Fibroblast of lung (primary cell): ENCODE results near the gene SHLD2. TPM values are rescaled to one million over a fixed set of nuclear protein-coding genes. Genes with fewer than 3 reads are reported as not detected.
"Not testable (repeated sequence)": the region's sequence is repeated elsewhere in the genome, so short reads cannot be mapped to it uniquely, and the experiment has no call there.

Source experiments
- DNase-seq, 2 donors: peaks; one replicate each; pipeline versions ENCODE4 v3.0.0 to v3.0.0-alpha.2; 2010; ENCODE audit warnings: low read depth in 2 of 2
- H2AFZ ChIP-seq: 2 replicates; pipeline ENCODE4 v1.5.1; 2012; ENCODE audit warnings: low read length, control low read depth, inconsistent platforms
- H3K27ac ChIP-seq: 2 replicates; pipeline ENCODE4 v1.5.1; 2011; ENCODE audit warnings: low read length, control low read depth; ENCODE audit not compliant: insufficient read depth
- H3K27me3 ChIP-seq: 2 replicates; pipeline ENCODE4 v1.5.1; 2011; ENCODE audit warnings: mild to moderate bottlenecking, low read length; ENCODE audit not compliant: control insufficient read depth, insufficient read depth
- H3K36me3 ChIP-seq: 2 replicates; pipeline ENCODE4 v1.5.1; 2011; ENCODE audit warnings: low read length; ENCODE audit not compliant: control insufficient read depth, insufficient read depth
- H3K4me1 ChIP-seq: 2 replicates; pipeline ENCODE4 v1.5.1; 2011; ENCODE audit warnings: low read length; ENCODE audit not compliant: control insufficient read depth, insufficient read depth; ENCODE audit errors: extremely low read depth
- H3K4me2 ChIP-seq: 2 replicates; pipeline ENCODE4 v1.5.1; 2011; ENCODE audit warnings: low read length, control low read depth; ENCODE audit not compliant: insufficient read depth; ENCODE audit errors: extremely low read depth
- H3K4me3 ChIP-seq, 4 experiments: fragments of 200-600 bp in 1 of 4; sonication (generic) in 1 of 4; replicated peaks in 1 of 4; 2 replicates each; pipeline ENCODE4 v1.5.1; 2011 to 2016; ENCODE audit warnings: low read length in 4 of 4, low read depth in 3 of 4, mild to moderate bottlenecking in 3 of 4, control low read depth in 2 of 4, inconsistent platforms in 1 of 4, mixed read lengths in 1 of 4; ENCODE audit not compliant: insufficient read depth in 1 of 4; ENCODE audit errors: control extremely low read depth in 1 of 4
- H3K79me2 ChIP-seq: 2 replicates; pipeline ENCODE4 v1.5.1; 2012; ENCODE audit warnings: mild to moderate bottlenecking, low read length, inconsistent platforms; ENCODE audit not compliant: control insufficient read depth, insufficient read depth
- H3K9ac ChIP-seq: 2 replicates; pipeline ENCODE4 v1.5.1; 2011; ENCODE audit warnings: mild to moderate bottlenecking, low read length, control low read depth; ENCODE audit not compliant: insufficient read depth
- H3K9me3 ChIP-seq: 2 replicates; pipeline ENCODE4 v1.5.1; 2012; ENCODE audit warnings: low read depth, low read length; ENCODE audit not compliant: control insufficient read depth, insufficient read depth
- H4K20me1 ChIP-seq: 2 replicates; pipeline ENCODE4 v1.5.1; 2011; ENCODE audit warnings: low read length; ENCODE audit not compliant: control insufficient read depth, insufficient read depth; ENCODE audit errors: extremely low read depth
- polyA plus RNA-seq, 2 donors: library from polyadenylated mRNA; depleted of rRNA in 1 of 2; stranded (reverse) in 1 of 2; unstranded in 1 of 2; fragments of >200 nt; gene quantifications; 2 replicates each; pipeline ENCODE4 v1.2.1, GENCODE V29; 2011 to 2012; ENCODE audit warnings: missing spikeins in 1 of 2
- total RNA-seq: library from RNA; depleted of rRNA; stranded (reverse); fragments of >200 nt; gene quantifications from 2 replicates; pipeline ENCODE4 v1.2.1, GENCODE V29; 2014
- TF ChIP-seq, protein P1 (sequence below), 2 donors: IDR thresholded peaks in 1 of 2; conservative IDR thresholded peaks in 1 of 2; 1 replicate in 1 of 2; 2 replicates in 1 of 2; pipeline ENCODE4 v1.5.1; 2011 to 2012; ENCODE audit warnings: low read length in 2 of 2, control low read depth in 1 of 2, inconsistent platforms in 1 of 2, low read depth in 1 of 2, mild to moderate bottlenecking in 1 of 2

SHLD2 gene
- total and polyA plus RNA-seq, 2 donors (not counting 1 experiment from before 2014, with no cell fraction given): 21.6 to 26.3 TPM

DNA sequence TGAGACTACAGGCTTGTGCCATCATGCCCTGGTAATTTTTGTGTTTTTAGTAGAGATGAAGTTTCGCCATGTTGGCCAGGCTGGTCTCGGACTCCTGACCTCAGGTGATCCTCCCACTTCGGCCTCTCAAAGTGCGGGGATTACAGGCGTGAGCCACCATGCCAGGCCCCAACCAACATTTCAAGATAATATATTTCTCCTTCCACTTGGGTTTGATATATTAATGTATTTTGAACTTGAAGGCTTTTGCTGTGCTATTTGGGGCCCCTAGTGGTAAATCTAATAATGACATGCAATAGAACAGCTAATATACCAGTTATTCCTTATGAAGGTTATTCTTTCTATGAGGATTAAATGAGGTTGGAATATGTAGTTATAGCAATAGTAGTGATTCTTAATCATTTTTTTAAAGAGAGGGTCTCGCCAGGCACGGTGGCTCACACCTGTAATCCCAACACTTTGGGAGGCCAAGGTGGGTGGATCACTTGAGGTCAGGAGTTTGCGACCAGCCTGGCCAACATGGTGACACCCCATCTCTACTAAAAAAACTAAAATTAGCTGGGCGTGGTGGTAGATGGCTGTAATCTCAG is 54.1 kb downstream of the SHLD2 start:
- H2AFZ ChIP-seq, DNase-seq, H3K27me3 ChIP-seq, H4K20me1 ChIP-seq, H3K9me3 ChIP-seq, H3K4me2 ChIP-seq, H3K79me2 ChIP-seq, H3K4me1 ChIP-seq, H3K9ac ChIP-seq, H3K27ac ChIP-seq, H3K4me3 ChIP-seq, H3K36me3 ChIP-seq: not testable (repeated sequence)
- TF ChIP-seq, protein P1, sequence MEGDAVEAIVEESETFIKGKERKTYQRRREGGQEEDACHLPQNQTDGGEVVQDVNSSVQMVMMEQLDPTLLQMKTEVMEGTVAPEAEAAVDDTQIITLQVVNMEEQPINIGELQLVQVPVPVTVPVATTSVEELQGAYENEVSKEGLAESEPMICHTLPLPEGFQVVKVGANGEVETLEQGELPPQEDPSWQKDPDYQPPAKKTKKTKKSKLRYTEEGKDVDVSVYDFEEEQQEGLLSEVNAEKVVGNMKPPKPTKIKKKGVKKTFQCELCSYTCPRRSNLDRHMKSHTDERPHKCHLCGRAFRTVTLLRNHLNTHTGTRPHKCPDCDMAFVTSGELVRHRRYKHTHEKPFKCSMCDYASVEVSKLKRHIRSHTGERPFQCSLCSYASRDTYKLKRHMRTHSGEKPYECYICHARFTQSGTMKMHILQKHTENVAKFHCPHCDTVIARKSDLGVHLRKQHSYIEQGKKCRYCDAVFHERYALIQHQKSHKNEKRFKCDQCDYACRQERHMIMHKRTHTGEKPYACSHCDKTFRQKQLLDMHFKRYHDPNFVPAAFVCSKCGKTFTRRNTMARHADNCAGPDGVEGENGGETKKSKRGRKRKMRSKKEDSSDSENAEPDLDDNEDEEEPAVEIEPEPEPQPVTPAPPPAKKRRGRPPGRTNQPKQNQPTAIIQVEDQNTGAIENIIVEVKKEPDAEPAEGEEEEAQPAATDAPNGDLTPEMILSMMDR (conservative IDR thresholded peaks at IDR 0.05 in 1 of 2, IDR thresholded peaks at IDR 0.05 in 1 of 2; ENCODE audit: low read depth in 1 of 2, low read length in 2 of 2): peak in 1 of 2 donors; percentile 9

DNA sequence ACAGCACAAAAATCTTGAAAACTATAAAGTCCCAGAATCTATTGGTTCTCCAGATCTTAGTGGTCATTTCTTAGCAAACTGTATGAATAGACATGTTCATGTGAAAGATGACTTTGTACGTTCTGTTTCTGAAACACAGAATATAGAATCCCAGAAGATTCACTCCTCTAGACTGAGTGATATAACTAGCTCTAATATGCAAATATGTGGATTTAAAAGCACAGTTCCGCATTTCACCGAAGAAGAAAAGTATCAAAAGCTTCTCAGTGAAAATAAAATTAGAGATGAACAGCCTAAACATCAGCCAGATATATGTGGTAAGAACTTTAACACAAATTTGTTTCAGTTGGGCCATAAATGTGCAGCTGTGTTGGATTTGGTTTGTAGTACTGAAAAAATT is 56.5 kb downstream of the SHLD2 start:
- not testable (repeated sequence) for H3K4me2 ChIP-seq, H2AFZ ChIP-seq, H3K79me2 ChIP-seq, H4K20me1 ChIP-seq, DNase-seq, H3K9ac ChIP-seq, H3K4me1 ChIP-seq, H3K27ac ChIP-seq, H3K27me3 ChIP-seq, H3K9me3 ChIP-seq, H3K36me3 ChIP-seq, H3K4me3 ChIP-seq

DNA sequence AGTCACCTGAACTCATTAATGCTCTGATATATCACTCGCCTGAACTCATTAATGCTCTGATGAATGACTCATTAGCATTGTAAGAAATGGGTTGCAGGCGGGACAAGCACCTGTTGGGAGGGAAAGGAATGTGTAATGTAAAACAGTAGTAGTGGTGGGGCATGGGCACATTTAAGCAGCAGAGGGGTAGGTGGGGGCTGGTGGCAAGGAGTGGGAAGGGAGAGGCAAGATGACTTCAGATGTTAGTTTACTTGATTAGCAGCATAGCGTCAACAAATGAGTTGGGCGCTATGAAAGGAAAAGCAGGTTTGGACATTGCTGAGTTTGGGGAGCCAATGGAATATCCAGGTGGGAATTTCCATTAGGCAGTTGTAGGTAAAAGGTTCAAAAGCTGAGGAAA is 61.8 kb downstream of the SHLD2 start:
- not testable (repeated sequence) for H3K27ac ChIP-seq, H3K9ac ChIP-seq, H3K27me3 ChIP-seq, H3K36me3 ChIP-seq, DNase-seq, H3K4me1 ChIP-seq, H4K20me1 ChIP-seq, H3K4me2 ChIP-seq, H3K4me3 ChIP-seq, H2AFZ ChIP-seq, H3K79me2 ChIP-seq, H3K9me3 ChIP-seq

DNA sequence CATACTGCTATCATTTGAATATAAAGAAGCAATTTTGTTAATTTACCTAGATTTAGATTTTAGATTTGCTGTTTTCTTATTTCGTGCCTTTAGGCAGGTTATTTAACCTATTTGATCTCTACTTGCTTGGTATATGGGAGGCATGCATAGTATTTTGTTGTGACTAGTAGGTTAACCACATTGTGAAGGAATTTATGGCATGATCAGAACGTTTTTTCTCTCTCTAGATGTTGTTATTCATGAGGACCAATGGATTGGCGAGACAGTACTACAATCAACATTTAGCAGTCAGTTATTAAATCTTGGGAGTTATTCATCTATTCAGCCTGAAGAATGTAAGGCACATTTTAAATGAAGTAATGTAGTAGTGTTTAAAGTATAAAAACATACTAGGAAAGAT is 62.8 kb downstream of the SHLD2 start:
- not testable (repeated sequence) for H3K27me3 ChIP-seq, H3K4me1 ChIP-seq, H3K4me2 ChIP-seq, H2AFZ ChIP-seq, H4K20me1 ChIP-seq, H3K79me2 ChIP-seq, H3K36me3 ChIP-seq, H3K27ac ChIP-seq, H3K9me3 ChIP-seq, H3K4me3 ChIP-seq, H3K9ac ChIP-seq
- DNase-seq: peak; percentile 29 to 78
